ENCODE measurements around the gene NAV2.

The NAV2 gene

GRCh38 chr11:20138707-20139106 is 426.1 kb downstream of the NAV2 start:
- no peak for DNase-seq

- no peak for DNase-seq
Measured at GRCh38 chr11:20154381-20154780, 441.7 kb downstream of the NAV2 start.

GRCh38 chr11:20155683-20156279 is 443.1 kb downstream of the NAV2 start:
- no peak for DNase-seq

GRCh38 chr11:20156280-20156875 is 443.7 kb downstream of the NAV2 start:
- DNase-seq, result peak in 1 of 4 experiments; percentile 56

- DNase-seq, result peak in 1 of 4 experiments; percentile 56
Measured at GRCh38 chr11:20156876-20157613, 444.4 kb downstream of the NAV2 start.

GRCh38 chr11:20157728-20158127 is 445.1 kb downstream of the NAV2 start:
- DNase-seq, result no peak

- DNase-seq, result peak in 1 of 4 experiments; percentile 6
Measured at GRCh38 chr11:20158597-20159257, 446.1 kb downstream of the NAV2 start.

- no peak for DNase-seq
Measured at GRCh38 chr11:20159466-20160381, 447.1 kb downstream of the NAV2 start.

- no peak for DNase-seq
Measured at GRCh38 chr11:20160425-20161229, 448.0 kb downstream of the NAV2 start, which contains the start of gene DBX1. TSS of gene DBX1 (minus strand) at chr11:20160475. CDS start at chr11:20160324, 151 bp downstream.

- no peak for DNase-seq
Measured at GRCh38 chr11:20161230-20161918, 448.7 kb downstream of the NAV2 start.

GRCh38 chr11:20161923-20162744 is 449.5 kb downstream of the NAV2 start:
- no peak for DNase-seq

GRCh38 chr11:20162824-20163782 is 450.5 kb downstream of the NAV2 start:
- no peak for DNase-seq

GRCh38 chr11:20163783-20164481 is 451.3 kb downstream of the NAV2 start:
- no peak for DNase-seq

Data from activated naive CD4-positive, alpha-beta T cell (primary cell).